HEK293T (cell line): ENCODE measurements around the gene VWA8.

Experiments used
- BHLHE40 ChIP-seq: fragments of 450-650 bp; IDR thresholded peaks from 2 replicates; pipeline ENCODE4 v1.6.1; 2016; ENCODE audit warnings: mild to moderate bottlenecking, moderate library complexity, borderline replicate concordance
- LEF1 ChIP-seq: fragments of 450-650 bp; IDR thresholded peaks from 2 replicates; pipeline ENCODE4 v1.6.1; 2017; ENCODE audit warnings: mild to moderate bottlenecking, borderline replicate concordance
- SP1 ChIP-seq: fragments of 450-650 bp; IDR thresholded peaks from 2 replicates; pipeline ENCODE4 v1.6.1; 2017
- SUZ12 ChIP-seq: fragments of 450-650 bp; IDR thresholded peaks from 2 replicates; pipeline ENCODE4 v1.6.1; 2016; ENCODE audit warnings: mild to moderate bottlenecking

DNA sequence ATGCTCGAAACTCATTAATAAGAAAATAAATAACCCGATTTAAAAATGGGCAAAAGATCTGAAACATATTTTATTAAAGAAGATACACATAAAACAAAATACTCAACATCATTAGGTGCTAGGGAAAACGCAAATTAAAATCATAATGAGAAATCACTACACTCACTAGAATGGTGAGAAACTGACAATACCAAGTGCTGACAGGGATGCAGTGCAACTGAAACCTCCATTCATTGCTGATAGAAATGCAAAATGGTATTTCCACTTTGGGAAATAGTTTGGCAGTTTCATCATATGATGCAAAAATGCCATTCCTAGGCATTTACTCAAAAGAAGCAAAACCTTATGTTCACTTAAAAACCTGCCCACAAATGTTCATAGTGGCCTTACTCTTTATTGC, 278.1 kb downstream of the VWA8 start:
- TF ChIP-seq BHLHE40: no peak
- TF ChIP-seq SP1: no peak
- no peak for TF ChIP-seq LEF1
- TF ChIP-seq SUZ12: no peak
